ENCODE measurements around the gene MYO1B. TPM values are rescaled to one million over a fixed set of nuclear protein-coding genes. Genes with fewer than 3 reads are reported as not detected.

MYO1B gene
- total and polyA plus RNA-seq, 3 experiments from 2014 or later, result 0.12 to 4.6 (median 3.9) TPM

DNA sequence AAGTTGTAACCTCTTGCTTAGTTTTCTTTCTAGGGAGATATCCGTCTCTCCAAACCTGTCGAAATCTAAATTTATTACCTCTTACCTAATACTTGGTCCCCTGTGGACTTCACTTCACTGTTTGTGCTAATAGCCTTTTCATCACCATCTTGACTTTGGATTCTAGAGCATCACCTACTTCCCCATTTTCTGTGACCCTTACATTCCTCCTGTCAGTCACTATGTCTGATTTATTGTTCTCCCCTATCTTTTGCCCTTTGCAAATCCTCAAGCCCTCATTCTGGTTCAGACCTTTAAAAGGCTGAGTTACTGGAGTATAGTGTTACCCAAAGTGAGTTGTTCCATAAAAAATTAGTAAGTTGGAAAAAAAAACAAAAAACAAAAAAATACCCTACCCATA lies 7.5 kb downstream of the MYO1B start:
- Histone ChIP-seq H3K4me1 (ENCODE audit: insufficient read depth, low read length) (no peaks in the 10 kb centered on the region), H3K27me3 (ENCODE audit: insufficient read depth, low read length, poor library complexity, severe bottlenecking) (no peaks in the 10 kb centered on the region), H3K36me3 (ENCODE audit: insufficient read depth, low read length) (no peaks in the 10 kb centered on the region), H3K4me3 (ENCODE audit: low read length) (no peak overlapping the region), H3K27ac (ENCODE audit: low read depth, low read length) (no peak overlapping the region), H3K9me3 (ENCODE audit: low read length) (no peaks in the 10 kb centered on the region)
- Mint-ChIP-seq H3K4me1 (no peaks in the 10 kb centered on the region), H3K27me3 (peaks cover 4 to 13% of the 10 kb centered on the region in 2 donors), H3K27ac (no peak overlapping the region), H3K4me3 (no peak overlapping the region), H3K36me3 (no peaks in the 10 kb centered on the region), H3K9me3 (peaks cover 0 to 2% (median 0%) of the 10 kb centered on the region in 5 donors)
- no peak for DNase-seq
- CTCF ChIA-PET, result no interaction called here
- POLR2A ChIA-PET, result no interaction called here

DNA sequence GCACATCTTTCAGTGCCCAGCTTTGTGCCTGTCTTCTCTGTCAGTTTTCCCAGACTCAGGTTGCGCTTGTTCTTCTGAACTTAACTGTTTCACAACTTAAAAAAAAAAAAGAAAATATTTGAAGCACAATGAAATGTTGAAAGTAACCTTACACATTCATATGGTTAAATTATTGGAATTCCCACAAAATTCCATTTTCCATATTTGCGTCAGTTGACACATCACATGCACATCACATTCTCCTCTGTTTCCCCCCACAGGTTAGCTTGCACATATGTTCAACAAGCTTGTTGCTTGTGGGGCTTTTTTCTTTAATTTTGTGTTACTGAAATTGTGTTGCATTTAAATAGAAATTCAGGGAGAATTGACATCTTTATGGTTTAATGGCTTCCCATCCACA lies 8.3 kb downstream of the MYO1B start:
- POLR2A ChIA-PET, result no interaction called here
- peaks cover 3 to 9% of the 10 kb centered on the region in 2 donors for H3K27me3 Mint-ChIP-seq
- Histone ChIP-seq H3K4me1 (ENCODE audit: insufficient read depth, low read length) (no peaks in the 10 kb centered on the region), H3K4me3 (ENCODE audit: low read length) (no peak overlapping the region), H3K36me3 (ENCODE audit: insufficient read depth, low read length) (no peaks in the 10 kb centered on the region), H3K27ac (ENCODE audit: low read depth, low read length) (no peak overlapping the region), H3K9me3 (ENCODE audit: low read length) (no peaks in the 10 kb centered on the region), H3K27me3 (ENCODE audit: insufficient read depth, low read length, poor library complexity, severe bottlenecking) (no peaks in the 10 kb centered on the region)
- no peak overlapping the region for H3K27ac Mint-ChIP-seq
- no peaks in the 10 kb centered on the region for H3K36me3 Mint-ChIP-seq
- CTCF ChIA-PET, result interaction anchor here (3.1 kb wide), 1 partner anchor 11 kb away, joined by 6 read pairs; no protein-coding TSS in a partner anchor
- H3K4me3 Mint-ChIP-seq, result no peak overlapping the region
- peaks cover 0 to 2% (median 0%) of the 10 kb centered on the region in 5 donors for H3K9me3 Mint-ChIP-seq
- no peaks in the 10 kb centered on the region for H3K4me1 Mint-ChIP-seq
- no peak for DNase-seq

DNA sequence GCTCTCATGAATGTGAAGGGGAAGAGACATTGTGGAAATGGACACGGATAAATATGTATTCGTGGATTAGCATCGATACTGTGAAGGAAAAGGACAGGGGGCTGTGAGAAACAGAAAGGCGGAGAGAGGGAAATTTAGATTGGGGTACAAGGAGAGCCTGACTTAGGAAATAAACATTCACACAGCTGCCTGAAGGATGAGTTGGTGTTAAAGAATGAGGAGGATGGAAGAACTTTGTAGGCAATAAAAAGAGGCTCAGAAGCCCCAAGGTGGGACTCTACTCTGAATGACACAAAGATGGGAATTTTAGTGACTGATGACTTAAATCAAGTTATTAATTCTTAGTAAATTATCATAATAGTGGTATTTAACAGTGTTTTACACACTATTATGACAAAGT lies 10.1 kb downstream of the MYO1B start:
- H3K27me3 Mint-ChIP-seq, result peaks cover 0 to 4% of the 10 kb centered on the region in 2 donors
- POLR2A ChIA-PET, result no interaction called here
- no peaks in the 10 kb centered on the region for H3K4me1 Mint-ChIP-seq
- no peak overlapping the region for H3K27ac ChIP-seq (ENCODE audit: low read depth, low read length)
- no peaks in the 10 kb centered on the region for H3K9me3 ChIP-seq (ENCODE audit: low read length)
- CTCF ChIA-PET, result interaction anchor here (3.1 kb wide), 1 partner anchor 9 kb away, joined by 6 read pairs; no protein-coding TSS in a partner anchor
- DNase-seq, result no peak
- H3K27me3 ChIP-seq (ENCODE audit: insufficient read depth, low read length, poor library complexity, severe bottlenecking), result no peaks in the 10 kb centered on the region
- no peak overlapping the region for H3K27ac Mint-ChIP-seq
- H3K36me3 Mint-ChIP-seq, result no peaks in the 10 kb centered on the region
- H3K4me3 ChIP-seq (ENCODE audit: low read length), result no peak overlapping the region
- H3K36me3 ChIP-seq (ENCODE audit: insufficient read depth, low read length), result no peaks in the 10 kb centered on the region
- H3K9me3 Mint-ChIP-seq, result peaks cover 0 to 2% (median 0%) of the 10 kb centered on the region in 5 donors
- no peaks in the 10 kb centered on the region for H3K4me1 ChIP-seq (ENCODE audit: insufficient read depth, low read length)
- H3K4me3 Mint-ChIP-seq, result no peak overlapping the region

DNA sequence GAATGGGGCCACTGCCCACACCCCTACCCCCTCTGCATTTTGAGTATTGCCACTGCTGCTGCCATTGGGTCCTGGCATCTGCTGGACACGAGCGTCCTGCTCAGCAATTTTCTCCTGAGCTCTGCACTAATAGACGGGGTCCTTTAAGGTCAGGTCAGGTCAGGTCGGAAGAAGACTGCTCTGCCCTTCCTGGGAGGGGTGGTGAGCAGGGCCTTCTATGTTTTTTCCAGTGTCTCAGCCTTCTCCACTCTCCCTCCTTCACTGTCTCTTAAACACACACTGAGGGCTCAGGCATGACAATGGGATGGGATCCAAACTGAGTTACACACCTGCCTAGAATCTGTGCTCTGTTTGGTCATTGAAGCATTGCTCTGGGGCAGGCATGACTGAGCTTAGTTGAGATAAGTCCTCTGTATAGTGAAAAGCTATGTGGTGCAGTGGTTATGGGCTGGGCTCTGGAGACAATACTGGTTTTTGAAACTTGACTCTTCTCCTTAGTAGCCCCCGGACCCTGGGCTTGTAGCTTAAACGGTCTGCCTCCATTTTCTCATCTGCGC lies 10.6 kb downstream of the MYO1B start:
- Mint-ChIP-seq H3K27ac (no peak overlapping the region), H3K4me1 (no peaks in the 10 kb centered on the region), H3K27me3 (peaks cover 0 to 4% of the 10 kb centered on the region in 2 donors), H3K4me3 (no peak overlapping the region), H3K9me3 (peaks cover 0 to 2% (median 0%) of the 10 kb centered on the region in 5 donors), H3K36me3 (no peaks in the 10 kb centered on the region)
- ChIA-PET POLR2A (no interaction called here), CTCF (interaction anchor here (3.1 kb wide), 1 partner anchor 8 kb away, joined by 6 read pairs; no protein-coding TSS in a partner anchor)
- Histone ChIP-seq H3K4me1 (ENCODE audit: insufficient read depth, low read length) (no peaks in the 10 kb centered on the region), H3K27ac (ENCODE audit: low read depth, low read length) (no peak overlapping the region), H3K27me3 (ENCODE audit: insufficient read depth, low read length, poor library complexity, severe bottlenecking) (no peaks in the 10 kb centered on the region), H3K4me3 (ENCODE audit: low read length) (no peak overlapping the region), H3K36me3 (ENCODE audit: insufficient read depth, low read length) (no peaks in the 10 kb centered on the region), H3K9me3 (ENCODE audit: low read length) (no peaks in the 10 kb centered on the region)
- no peak for DNase-seq

DNA sequence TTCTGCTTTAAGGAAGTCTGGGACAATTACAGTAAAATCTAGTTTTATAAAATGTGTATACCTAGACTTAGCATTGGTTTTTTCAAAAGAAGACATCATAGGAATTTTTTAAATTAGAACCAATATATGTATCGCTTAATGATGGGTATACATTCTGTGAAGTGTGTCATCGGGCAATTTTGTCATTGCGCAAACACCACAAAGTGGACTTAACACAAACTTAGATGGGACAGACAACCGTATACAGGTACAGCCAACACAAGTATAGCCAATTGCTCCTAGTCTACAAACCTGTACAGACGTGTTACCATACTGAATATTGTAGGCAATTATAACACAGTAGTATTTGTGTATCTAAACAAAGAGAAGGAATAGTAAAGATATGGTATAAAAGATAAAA lies 12.7 kb downstream of the MYO1B start:
- Mint-ChIP-seq H3K27me3 (peaks cover 0 to 4% of the 10 kb centered on the region in 2 donors), H3K4me3 (no peak overlapping the region), H3K4me1 (no peaks in the 10 kb centered on the region), H3K27ac (no peak overlapping the region), H3K9me3 (peaks cover 0 to 2% (median 0%) of the 10 kb centered on the region in 5 donors), H3K36me3 (no peaks in the 10 kb centered on the region)
- no peak for DNase-seq
- Histone ChIP-seq H3K4me3 (ENCODE audit: low read length) (no peak overlapping the region), H3K4me1 (ENCODE audit: insufficient read depth, low read length) (no peaks in the 10 kb centered on the region), H3K36me3 (ENCODE audit: insufficient read depth, low read length) (no peaks in the 10 kb centered on the region), H3K9me3 (ENCODE audit: low read length) (no peaks in the 10 kb centered on the region), H3K27me3 (ENCODE audit: insufficient read depth, low read length, poor library complexity, severe bottlenecking) (no peaks in the 10 kb centered on the region), H3K27ac (ENCODE audit: low read depth, low read length) (no peak overlapping the region)
- CTCF ChIA-PET, result no interaction called here
- POLR2A ChIA-PET, result no interaction called here

DNA sequence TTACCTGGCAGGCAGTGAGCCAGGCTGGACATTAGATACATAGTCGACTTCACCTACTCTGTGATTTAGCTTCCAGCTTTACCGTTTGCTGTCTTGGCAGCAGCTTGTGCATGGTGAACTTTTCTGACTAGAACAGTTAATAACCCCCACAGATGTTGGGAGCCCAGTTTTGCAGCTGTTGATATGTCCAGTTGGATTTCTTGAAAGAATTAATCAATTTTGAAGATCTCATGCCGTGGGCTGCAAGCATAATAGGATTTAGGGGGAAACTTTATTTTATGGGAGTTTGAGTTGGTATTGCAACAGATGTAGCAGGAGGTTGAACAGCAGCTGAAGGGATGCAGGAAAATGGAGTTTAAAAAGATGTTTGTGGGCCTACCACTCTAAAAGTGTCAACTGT lies 13.8 kb downstream of the MYO1B start:
- Mint-ChIP-seq H3K4me1 (no peaks in the 10 kb centered on the region), H3K36me3 (no peaks in the 10 kb centered on the region), H3K27me3 (peaks cover 0 to 4% of the 10 kb centered on the region in 2 donors), H3K4me3 (no peak overlapping the region), H3K9me3 (peaks cover 0 to 2% (median 0%) of the 10 kb centered on the region in 5 donors), H3K27ac (no peak overlapping the region)
- Histone ChIP-seq H3K36me3 (ENCODE audit: insufficient read depth, low read length) (no peaks in the 10 kb centered on the region), H3K9me3 (ENCODE audit: low read length) (no peaks in the 10 kb centered on the region), H3K4me3 (ENCODE audit: low read length) (no peak overlapping the region), H3K27ac (ENCODE audit: low read depth, low read length) (no peak overlapping the region), H3K4me1 (ENCODE audit: insufficient read depth, low read length) (no peaks in the 10 kb centered on the region), H3K27me3 (ENCODE audit: insufficient read depth, low read length, poor library complexity, severe bottlenecking) (no peaks in the 10 kb centered on the region)
- CTCF ChIA-PET, result no interaction called here
- no peak for DNase-seq
- POLR2A ChIA-PET, result no interaction called here

DNA sequence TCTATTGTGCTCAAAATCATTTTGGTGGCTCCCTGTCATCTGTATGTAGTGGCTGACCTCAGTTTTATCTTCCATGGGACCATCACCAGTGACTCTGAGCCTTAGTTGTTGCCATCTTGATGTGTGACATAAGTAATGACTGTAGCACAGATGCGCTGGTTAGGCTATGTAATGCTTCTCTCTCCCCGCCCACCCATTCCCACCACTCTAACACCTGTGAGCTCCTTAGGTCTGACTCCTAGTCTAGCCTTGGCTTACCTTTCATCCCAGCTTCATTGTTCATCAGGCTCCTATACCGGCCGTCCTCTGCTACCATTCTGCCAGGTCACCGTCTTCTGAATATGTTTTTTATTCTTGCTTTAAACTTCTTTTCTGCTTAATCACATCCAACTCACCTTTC lies 17.2 kb downstream of the MYO1B start:
- peaks cover 2 to 4% of the 10 kb centered on the region in 2 donors for H3K27me3 Mint-ChIP-seq

DNA sequence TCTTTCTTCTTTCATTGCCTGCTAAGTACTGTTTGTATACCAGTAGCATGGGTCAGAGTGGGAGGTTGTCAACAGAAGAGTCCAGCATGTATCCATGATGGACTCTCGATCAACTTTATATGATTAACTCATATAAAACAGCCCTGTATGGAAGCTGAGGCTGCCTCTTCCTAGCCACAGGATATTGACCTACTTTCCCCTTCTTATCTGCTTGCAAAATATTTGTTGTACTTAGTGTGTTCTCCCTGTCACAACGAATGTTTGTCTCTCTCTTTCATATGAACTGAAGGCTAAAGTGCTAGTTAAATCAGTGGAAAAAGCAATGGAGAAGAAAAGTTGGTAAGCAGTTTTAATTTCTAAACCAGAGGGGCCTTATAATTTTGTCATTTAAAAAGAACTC lies 17.8 kb downstream of the MYO1B start:
- Histone ChIP-seq H3K4me1 (ENCODE audit: insufficient read depth, low read length) (no peaks in the 10 kb centered on the region), H3K4me3 (ENCODE audit: low read length) (no peak overlapping the region), H3K27me3 (ENCODE audit: insufficient read depth, low read length, poor library complexity, severe bottlenecking) (no peaks in the 10 kb centered on the region), H3K36me3 (ENCODE audit: insufficient read depth, low read length) (no peaks in the 10 kb centered on the region), H3K9me3 (ENCODE audit: low read length) (no peaks in the 10 kb centered on the region), H3K27ac (ENCODE audit: low read depth, low read length) (no peak overlapping the region)
- ChIA-PET POLR2A (no interaction called here), CTCF (interaction anchor here (2.0 kb wide), 1 partner anchor 8 kb away, joined by 6 read pairs; no protein-coding TSS in a partner anchor)
- Mint-ChIP-seq H3K36me3 (no peaks in the 10 kb centered on the region), H3K9me3 (no peaks in the 10 kb centered on the region), H3K4me3 (no peak overlapping the region), H3K27ac (no peak overlapping the region), H3K27me3 (peaks cover 3 to 8% of the 10 kb centered on the region in 2 donors), H3K4me1 (no peaks in the 10 kb centered on the region)
- DNase-seq, result no peak

More for the DNA sequence above, 17.2 kb downstream of the MYO1B start:
- Mint-ChIP-seq H3K4me3 (no peak overlapping the region), H3K9me3 (no peaks in the 10 kb centered on the region), H3K4me1 (no peaks in the 10 kb centered on the region), H3K27ac (no peak overlapping the region), H3K36me3 (no peaks in the 10 kb centered on the region)
- Histone ChIP-seq H3K4me1 (ENCODE audit: insufficient read depth, low read length) (no peaks in the 10 kb centered on the region), H3K27ac (ENCODE audit: low read depth, low read length) (no peak overlapping the region), H3K4me3 (ENCODE audit: low read length) (no peak overlapping the region), H3K27me3 (ENCODE audit: insufficient read depth, low read length, poor library complexity, severe bottlenecking) (no peaks in the 10 kb centered on the region), H3K9me3 (ENCODE audit: low read length) (no peaks in the 10 kb centered on the region), H3K36me3 (ENCODE audit: insufficient read depth, low read length) (no peaks in the 10 kb centered on the region)
- CTCF ChIA-PET, result no interaction called here
- no peak for DNase-seq
- POLR2A ChIA-PET, result no interaction called here

All from CD8-positive, alpha-beta memory T cell (primary cell).